Naive thymus-derived CD8-positive, alpha-beta T cell (primary cell): ENCODE results near the gene DNAI2. TPM values are rescaled to one million over a fixed set of nuclear protein-coding genes. Genes with fewer than 3 reads are reported as not detected.

Source experiments
- ATAC-seq, 2 donors: fragments of 150-1000 bp; cut with Tn5 transposase in 1 of 2; sonication (Bioruptor Pico), chemical (Tn5 transposase) in 1 of 2; 1 replicate in 1 of 2; 2 replicates in 1 of 2; pipeline ENCODE4 v1.10.0; 2021; ENCODE audit warnings: mild to moderate bottlenecking in 2 of 2, moderate library complexity in 2 of 2
- POLR2A ChIA-PET: fragments of 350-600 bp; sonication (Branson Sonifier 250); formaldehyde crosslinking; loops from one replicate; lab custom pipeline; 2021; ENCODE audit warnings: antibody characterized with exemption; lab: Charles Lee
- DNase-seq, 10 donors: peaks; one replicate each; pipeline versions ENCODE4 v3.0.0 to v3.0.0-alpha.2; 2020 to 2022
- H3K27ac Mint-ChIP-seq, 10 donors: one replicate each; pipeline ENCODE4 v1.8.0; 2020 to 2022; ENCODE audit warnings: mild to moderate bottlenecking in 10 of 10, mixed read lengths in 10 of 10, moderate library complexity in 4 of 10, inconsistent platforms in 1 of 10
- H3K27me3 Mint-ChIP-seq, 5 donors: one replicate each; pipeline ENCODE4 v1.8.0; 2021 to 2022; ENCODE audit warnings: mixed read lengths in 5 of 5
- H3K36me3 Mint-ChIP-seq, 3 donors: one replicate each; pipeline ENCODE4 v1.8.0; 2020 to 2022; ENCODE audit warnings: mixed read lengths in 3 of 3, mild to moderate bottlenecking in 2 of 3, inconsistent platforms in 1 of 3
- H3K4me1 Mint-ChIP-seq, 4 donors: one replicate each; pipeline ENCODE4 v1.8.0; 2021 to 2022; ENCODE audit warnings: mixed read lengths in 4 of 4
- H3K4me3 Mint-ChIP-seq, 10 donors: one replicate each; pipeline ENCODE4 v1.8.0; 2020 to 2022; ENCODE audit warnings: mild to moderate bottlenecking in 10 of 10, mixed read lengths in 10 of 10, moderate library complexity in 6 of 10, inconsistent platforms in 1 of 10
- H3K9me3 Mint-ChIP-seq, 9 donors: one replicate each; pipeline ENCODE4 v1.8.0; 2020 to 2022; ENCODE audit warnings: mixed read lengths in 9 of 9, mild to moderate bottlenecking in 3 of 9, inconsistent platforms in 1 of 9, moderate library complexity in 1 of 9
- polyA plus RNA-seq, 3 donors: library from polyadenylated mRNA; unstranded; fragments of 300-500 nt; fragmentation: Illumina TruSeq; gene quantifications; one replicate each; pipeline ENCODE4 v1.2.3, GENCODE V29; 2021
- total RNA-seq, 8 experiments: library from RNA in 2 of 8; stranded (reverse) in 2 of 8; gene quantifications; one replicate each; pipeline ENCODE4 v1.2.3 and lab custom pipeline; 2021 to 2026

DNAI2 gene
- total and polyA plus RNA-seq, 5 experiments from 2014 or later, result 0.09 to 0.42 (median 0.28) TPM

DNA sequence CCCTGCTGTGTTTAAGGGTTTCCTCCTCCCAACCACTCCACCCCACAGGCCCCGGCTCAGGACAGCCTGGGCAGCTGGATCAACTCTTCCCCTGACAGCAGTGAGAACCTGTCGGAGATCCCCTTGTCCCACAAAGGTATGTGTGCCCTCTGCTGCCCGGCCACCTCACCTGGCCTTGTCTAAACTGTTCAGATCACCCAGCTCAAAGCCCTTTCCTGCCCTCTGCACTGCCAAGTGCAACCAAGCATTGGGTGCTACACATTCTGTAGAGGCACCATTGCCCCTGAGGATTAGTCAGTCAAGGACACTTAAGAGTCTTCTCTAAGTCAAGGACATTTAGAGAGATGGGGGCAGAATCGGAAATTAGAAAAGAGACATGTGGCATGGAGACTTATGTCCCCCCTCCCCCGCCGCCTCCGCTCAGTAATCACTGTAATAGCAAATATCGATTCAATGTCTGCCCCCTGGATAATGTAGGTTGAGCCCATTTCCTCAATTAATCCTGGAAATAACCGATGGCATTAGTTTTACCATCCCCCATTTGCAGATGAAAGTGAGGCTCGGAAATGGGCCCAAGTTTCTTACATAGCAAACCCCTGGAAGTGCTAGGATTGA, 79.5 kb downstream of the DNAI2 start:
- no peak for ATAC-seq
- Mint-ChIP-seq H3K9me3 (no peaks in the 10 kb centered on the region), H3K27me3 (peaks cover 7 to 65% (median 44%) of the 10 kb centered on the region in 5 donors), H3K36me3 (no peaks in the 10 kb centered on the region), H3K4me3 (no peak overlapping the region), H3K4me1 (peaks cover 0 to 22% (median 6%) of the 10 kb centered on the region in 4 donors), H3K27ac (no peak overlapping the region)
- no peak for DNase-seq
- POLR2A ChIA-PET, result no interaction called here

DNA sequence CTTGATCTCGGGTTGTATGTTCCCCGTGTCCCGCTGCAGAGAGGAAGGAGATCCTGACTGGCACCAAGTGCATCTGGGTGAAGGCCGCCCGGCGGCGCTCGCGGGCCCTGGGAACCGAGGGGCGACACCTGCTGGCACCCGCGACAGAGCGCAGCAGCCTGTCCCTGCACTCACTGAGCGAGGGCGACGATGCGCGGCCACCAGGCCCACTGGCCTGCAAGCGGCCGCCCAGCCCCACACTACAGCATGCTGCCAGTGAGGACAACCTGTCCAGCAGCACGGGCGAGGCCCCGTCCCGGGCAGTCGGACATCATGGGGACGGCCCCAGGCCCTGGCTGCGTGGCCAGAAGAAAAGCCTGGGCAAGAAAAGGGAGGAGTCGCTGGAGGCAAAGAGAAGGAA, 80.1 kb downstream of the DNAI2 start:
- ATAC-seq, result peak; percentile 39 to 52
- peak in 4 of 10 donors; percentile 21 to 29 (median 22) for DNase-seq
- H3K36me3 Mint-ChIP-seq, result no peaks in the 10 kb centered on the region

GRCh38 chr17:74354561-74354960, 80.5 kb downstream of the DNAI2 start:
- Mint-ChIP-seq H3K4me3 (peak overlapping the region in 1 of 10 donors; percentile 14), H3K9me3 (no peaks in the 10 kb centered on the region), H3K36me3 (no peaks in the 10 kb centered on the region), H3K27ac (no peak overlapping the region), H3K4me1 (peaks cover 0 to 24% (median 6%) of the 10 kb centered on the region in 4 donors), H3K27me3 (peaks cover 11 to 71% (median 45%) of the 10 kb centered on the region in 5 donors)
- DNase-seq, result no peak
- no peak for ATAC-seq
- POLR2A ChIA-PET, result no interaction called here

More for the DNA sequence above, 80.1 kb downstream of the DNAI2 start:
- Mint-ChIP-seq H3K27me3 (peaks cover 11 to 71% (median 45%) of the 10 kb centered on the region in 5 donors), H3K4me1 (peaks cover 0 to 24% (median 6%) of the 10 kb centered on the region in 4 donors), H3K9me3 (no peaks in the 10 kb centered on the region), H3K27ac (no peak overlapping the region), H3K4me3 (no peak overlapping the region)
- POLR2A ChIA-PET, result no interaction called here

DNA sequence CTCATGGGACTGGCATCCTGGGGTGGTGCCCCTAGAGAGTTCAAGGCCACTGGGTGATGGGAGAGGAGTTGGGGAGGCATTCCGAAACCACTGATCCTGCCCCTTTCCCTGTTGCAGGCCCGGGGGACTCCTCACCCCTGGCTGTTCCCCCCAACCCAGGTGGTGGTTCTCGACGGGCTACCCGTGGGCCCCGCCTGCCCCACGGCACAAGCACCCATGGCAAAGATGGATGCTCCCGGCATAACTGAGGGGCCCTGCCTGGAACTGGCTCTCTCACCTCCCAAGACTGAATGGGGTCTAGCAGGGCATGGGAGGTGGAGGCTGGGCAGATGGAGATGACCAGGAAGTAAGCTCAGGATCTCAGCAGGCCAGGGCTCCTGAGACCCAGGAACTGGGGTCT, 81.0 kb downstream of the DNAI2 start:
- Mint-ChIP-seq H3K27ac (no peak overlapping the region), H3K4me1 (peaks cover 0 to 22% (median 6%) of the 10 kb centered on the region in 4 donors), H3K4me3 (peak overlapping the region in 1 of 10 donors; percentile 20), H3K9me3 (no peaks in the 10 kb centered on the region), H3K36me3 (no peaks in the 10 kb centered on the region), H3K27me3 (peaks cover 11 to 72% (median 42%) of the 10 kb centered on the region in 5 donors)
- POLR2A ChIA-PET, result no interaction called here
- DNase-seq, result no peak
- ATAC-seq, result no peak

DNA sequence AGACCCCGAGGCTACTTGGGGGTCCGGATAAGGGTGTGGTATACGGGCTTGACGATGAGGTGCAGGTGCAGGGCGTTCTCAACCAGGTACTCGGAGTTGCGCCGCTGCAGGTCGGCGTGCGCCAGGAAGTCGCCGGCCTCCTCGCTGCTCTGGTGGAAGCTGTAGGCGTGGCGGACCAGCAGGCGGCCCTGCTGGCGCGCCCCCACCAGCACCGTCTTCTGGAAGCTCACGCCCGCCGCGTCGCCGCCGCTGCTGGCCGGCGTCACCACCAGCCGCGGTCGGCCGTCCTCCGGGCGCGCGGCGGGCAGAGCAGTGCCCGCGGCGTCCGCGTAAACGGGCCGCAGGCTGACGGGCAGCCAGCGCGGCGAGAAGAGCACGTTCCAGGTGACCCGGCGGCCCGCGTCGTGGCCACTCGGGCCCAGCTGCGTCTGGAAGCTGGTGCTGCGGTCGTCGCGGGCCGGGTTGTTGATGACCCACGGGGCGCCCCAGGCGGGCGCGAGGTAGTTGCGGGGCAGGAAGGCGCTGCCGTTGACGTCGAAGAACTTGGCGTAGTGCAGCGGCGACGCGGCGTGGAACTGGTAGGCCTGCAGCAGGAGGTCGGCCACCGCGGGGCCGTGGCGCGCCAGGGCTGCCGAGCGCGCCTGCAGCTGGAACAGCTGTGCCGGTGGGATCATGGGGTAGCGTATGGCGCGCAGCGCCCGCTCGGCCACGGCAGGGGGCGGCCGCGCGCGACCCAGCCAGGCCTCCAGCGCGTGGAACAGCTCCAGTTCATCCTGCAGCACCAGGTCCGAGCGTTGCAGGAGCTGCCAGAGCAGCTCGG, 82.8 kb downstream of the DNAI2 start:
- no peak for DNase-seq
- POLR2A ChIA-PET, result interaction anchor here (0.9 to 1.0 kb wide), 2 partner anchors 18 to 144 kb away, joined by 3 to 4 read pairs; partner anchors contain the start of gene TTYH2
- ATAC-seq, result peak; percentile 14 to 46
- Mint-ChIP-seq H3K9me3 (no peaks in the 10 kb centered on the region), H3K4me3 (peak overlapping the region in 5 of 10 donors; percentile 14 to 57 (median 34)), H3K27ac (no peak overlapping the region), H3K36me3 (no peaks in the 10 kb centered on the region), H3K27me3 (peaks cover 14 to 78% (median 52%) of the 10 kb centered on the region in 5 donors), H3K4me1 (peaks cover 0 to 24% (median 6%) of the 10 kb centered on the region in 4 donors)

DNA sequence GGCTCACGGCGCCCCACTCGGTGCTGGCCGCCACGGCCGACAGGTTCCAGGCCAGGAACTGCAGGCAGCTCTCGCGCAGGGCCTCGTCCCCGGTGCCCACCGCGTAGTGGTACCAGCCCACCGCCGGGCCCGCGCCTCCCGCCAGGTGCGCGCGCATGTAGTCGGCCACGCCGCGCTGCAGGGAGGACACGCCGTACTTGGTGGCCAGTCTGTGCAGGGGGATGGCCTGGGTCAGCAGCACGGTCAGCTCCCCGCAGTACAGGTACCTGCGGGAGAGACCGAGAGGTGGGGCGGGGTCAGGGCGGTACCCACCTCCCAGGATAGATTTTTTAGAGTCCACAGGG, 83.4 kb downstream of the DNAI2 start:
- peaks cover 0 to 24% (median 6%) of the 10 kb centered on the region in 4 donors for H3K4me1 Mint-ChIP-seq
- no peaks in the 10 kb centered on the region for H3K9me3 Mint-ChIP-seq
- DNase-seq, result no peak
- H3K4me3 Mint-ChIP-seq, result peak overlapping the region in 2 of 10 donors; percentile 34 to 56
- POLR2A ChIA-PET, result interaction anchor here (0.9 to 1.0 kb wide), 2 partner anchors 18 to 144 kb away, joined by 3 to 4 read pairs; partner anchors contain the start of gene TTYH2
- no peak for ATAC-seq
- peaks cover 14 to 79% (median 51%) of the 10 kb centered on the region in 5 donors for H3K27me3 Mint-ChIP-seq
- no peak overlapping the region for H3K27ac Mint-ChIP-seq
- no peaks in the 10 kb centered on the region for H3K36me3 Mint-ChIP-seq

- H3K4me1 Mint-ChIP-seq, result peaks cover 0 to 17% (median 6%) of the 10 kb centered on the region in 4 donors
- no peaks in the 10 kb centered on the region for H3K9me3 Mint-ChIP-seq
- no peaks in the 10 kb centered on the region for H3K36me3 Mint-ChIP-seq
- no peak overlapping the region for H3K27ac Mint-ChIP-seq
- no peak for ATAC-seq
- POLR2A ChIA-PET, result no interaction called here
- DNase-seq, result no peak
- H3K4me3 Mint-ChIP-seq, result peak overlapping the region in 3 of 10 donors; percentile 2 to 43 (median 20)
- peaks cover 14 to 68% (median 38%) of the 10 kb centered on the region in 5 donors for H3K27me3 Mint-ChIP-seq
Measured at GRCh38 chr17:74358697-74359096, 84.7 kb downstream of the DNAI2 start.

DNA sequence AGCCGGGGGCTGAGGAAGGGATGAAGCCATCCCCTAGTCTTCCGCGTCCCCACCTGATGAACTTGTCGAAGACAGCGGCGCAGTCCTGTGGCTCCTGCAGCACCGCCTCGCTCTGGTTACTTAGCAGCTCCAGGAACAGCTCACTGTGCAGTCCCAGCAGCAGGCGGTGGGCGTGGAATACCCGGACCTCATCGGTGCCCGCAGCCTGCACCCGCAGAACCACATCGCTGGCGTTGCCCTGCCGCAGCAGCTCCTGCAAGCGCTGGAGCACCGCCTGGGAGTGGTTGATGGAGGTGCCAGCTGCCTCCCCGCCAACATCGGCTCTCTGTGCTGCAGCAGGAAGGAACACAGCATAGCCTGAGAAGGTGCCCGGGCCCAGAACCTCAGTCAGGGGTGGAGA, 85.9 kb downstream of the DNAI2 start:
- peaks cover 0 to 8% (median 2%) of the 10 kb centered on the region in 4 donors for H3K4me1 Mint-ChIP-seq
- DNase-seq, result no peak
- POLR2A ChIA-PET, result no interaction called here
- H3K27me3 Mint-ChIP-seq, result peaks cover 14 to 56% (median 28%) of the 10 kb centered on the region in 5 donors
- no peaks in the 10 kb centered on the region for H3K36me3 Mint-ChIP-seq
- H3K4me3 Mint-ChIP-seq, result no peak overlapping the region
- ATAC-seq, result no peak
- no peaks in the 10 kb centered on the region for H3K9me3 Mint-ChIP-seq
- H3K27ac Mint-ChIP-seq, result no peak overlapping the region

GRCh38 chr17:74360899-74361229, 86.8 kb downstream of the DNAI2 start:
- H3K4me3 Mint-ChIP-seq, result no peak overlapping the region
- DNase-seq (no peak), ATAC-seq (no peak)
- H3K9me3 Mint-ChIP-seq, result no peaks in the 10 kb centered on the region
- peaks cover 14 to 47% (median 23%) of the 10 kb centered on the region in 5 donors for H3K27me3 Mint-ChIP-seq
- POLR2A ChIA-PET, result no interaction called here
- peak overlapping the region in 1 of 10 donors; percentile 24 for H3K27ac Mint-ChIP-seq
- H3K36me3 Mint-ChIP-seq, result no peaks in the 10 kb centered on the region
- H3K4me1 Mint-ChIP-seq, result peaks cover 0 to 8% (median 2%) of the 10 kb centered on the region in 4 donors

DNA sequence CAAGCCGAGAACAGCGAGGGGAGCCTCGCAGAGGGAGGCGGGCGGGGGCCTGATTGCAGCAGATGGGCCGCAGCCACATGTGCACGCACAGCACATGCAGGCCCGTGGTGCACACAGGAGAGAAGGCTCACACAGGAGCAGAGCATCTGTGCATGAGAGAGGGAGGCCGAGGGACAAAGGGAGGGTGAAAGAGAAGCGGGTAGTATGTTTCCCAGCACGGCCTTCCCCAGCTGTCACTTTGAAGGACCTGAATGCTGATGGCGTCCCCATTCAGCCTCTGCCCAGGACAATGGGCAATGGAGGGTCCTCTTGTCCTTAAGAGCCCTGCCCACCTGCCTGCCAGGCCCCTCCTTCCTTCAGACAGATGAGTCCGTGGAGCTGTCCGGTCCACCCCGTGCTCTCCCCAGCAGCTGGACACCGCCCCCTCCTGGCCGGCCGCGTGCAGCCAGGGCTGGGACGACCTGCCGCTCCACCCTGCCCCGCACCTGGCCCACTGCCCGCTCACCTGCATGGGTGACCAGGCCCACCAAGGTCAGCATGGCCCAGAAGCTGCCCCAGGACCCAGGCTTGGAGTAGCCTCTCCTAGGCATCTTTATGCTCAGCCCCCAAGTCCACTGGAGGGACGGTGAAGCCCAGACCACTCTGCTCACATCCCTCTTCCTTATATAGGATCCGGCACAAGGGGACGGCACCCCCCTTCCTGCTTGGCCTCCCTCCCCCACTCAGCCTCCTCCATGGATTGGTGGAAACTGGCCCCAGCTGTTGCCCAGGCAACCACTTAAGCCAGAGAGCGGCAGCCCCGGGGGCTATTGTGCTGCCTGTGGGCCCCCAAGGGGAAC, 87.4 kb downstream of the DNAI2 start, which contains the start of gene BTBD17:
Gene BTBD17, minus strand, starts transcription at position 639 of the 839 bp plus-strand sequence. Its CDS starts 49 bp downstream, at position 590.
- no peaks in the 10 kb centered on the region for H3K36me3 Mint-ChIP-seq
- POLR2A ChIA-PET, result no interaction called here
- H3K27me3 Mint-ChIP-seq, result peaks cover 14 to 42% (median 22%) of the 10 kb centered on the region in 5 donors
- ATAC-seq (peak; percentile 46 to 61), DNase-seq (peak in 7 of 10 donors; percentile 16 to 29 (median 19))
- peaks cover 0 to 8% (median 2%) of the 10 kb centered on the region in 4 donors for H3K4me1 Mint-ChIP-seq
- H3K27ac Mint-ChIP-seq, result peak within 1 kb of the TSS in 1 of 10 donors; percentile 24
- no peaks in the 10 kb centered on the region for H3K9me3 Mint-ChIP-seq
- H3K4me3 Mint-ChIP-seq, result no peak within 1 kb of the TSS

DNA sequence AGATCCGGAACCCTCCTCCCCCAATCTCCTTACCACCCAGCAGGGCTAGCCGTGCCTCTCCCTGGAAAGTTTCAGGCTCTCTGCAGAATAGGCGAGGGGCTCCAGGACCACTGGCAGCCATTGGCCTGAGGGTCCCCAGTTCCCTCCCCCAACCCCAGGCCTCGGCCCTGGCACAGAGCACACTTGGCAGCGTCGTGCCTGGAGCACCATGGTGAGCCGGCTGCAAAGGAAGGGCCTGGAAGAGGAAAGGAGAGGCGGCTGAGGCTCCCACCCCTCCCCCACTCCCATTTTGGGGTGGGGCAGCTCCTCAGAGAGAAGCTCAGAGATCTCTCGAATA, 88.0 kb downstream of the DNAI2 start:
- Mint-ChIP-seq H3K4me3 (no peak overlapping the region), H3K4me1 (peaks cover 0 to 8% (median 2%) of the 10 kb centered on the region in 4 donors), H3K27ac (no peak overlapping the region), H3K9me3 (no peaks in the 10 kb centered on the region), H3K27me3 (peaks cover 14 to 41% (median 23%) of the 10 kb centered on the region in 5 donors), H3K36me3 (no peaks in the 10 kb centered on the region)
- DNase-seq (no peak), ATAC-seq (no peak)
- POLR2A ChIA-PET, result no interaction called here

DNA sequence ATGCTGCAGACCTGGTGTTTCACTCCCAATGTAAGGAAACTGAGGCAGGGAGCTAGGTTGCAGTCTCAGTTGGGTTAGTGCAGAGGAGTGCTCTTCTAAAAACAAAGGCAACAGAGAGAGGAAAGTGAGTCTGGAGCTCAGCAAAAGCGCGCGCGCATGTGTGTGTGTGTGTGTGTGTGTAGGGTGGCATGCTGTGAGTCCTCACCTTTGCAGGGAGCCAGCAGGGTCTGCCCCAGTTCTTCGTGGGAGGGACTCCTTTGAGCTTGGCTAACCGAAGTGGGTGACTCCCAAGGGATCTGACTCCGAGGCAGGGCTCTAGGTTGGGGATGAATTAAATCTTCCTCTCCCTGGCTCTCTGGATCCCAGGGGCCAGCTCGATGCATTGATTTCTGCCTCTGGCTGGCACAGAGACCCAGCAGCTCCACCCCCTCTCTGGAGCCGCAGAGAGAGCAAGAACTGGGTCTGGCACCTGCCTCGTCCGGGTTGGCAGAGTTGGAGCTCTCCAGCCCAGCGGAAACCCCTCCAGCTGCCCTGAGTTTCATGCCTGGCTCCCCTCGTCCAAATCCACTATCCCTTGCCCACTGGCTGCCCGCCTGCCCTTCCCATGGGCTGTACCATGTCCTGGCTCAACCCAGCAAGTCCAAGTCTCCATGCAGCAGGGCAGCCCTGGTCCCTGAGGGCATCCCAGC, 88.9 kb downstream of the DNAI2 start:
- no peak overlapping the region for H3K4me3 Mint-ChIP-seq
- H3K27ac Mint-ChIP-seq, result no peak overlapping the region
- DNase-seq (no peak), ATAC-seq (no peak)
- peaks cover under 1 to 6% (median 1%) of the 10 kb centered on the region in 4 donors for H3K4me1 Mint-ChIP-seq
- H3K9me3 Mint-ChIP-seq, result no peaks in the 10 kb centered on the region
- POLR2A ChIA-PET, result no interaction called here
- H3K27me3 Mint-ChIP-seq, result peaks cover 12 to 35% (median 20%) of the 10 kb centered on the region in 5 donors
- no peaks in the 10 kb centered on the region for H3K36me3 Mint-ChIP-seq
